Measurements from ENCODE around the gene SPATA17.
"Not testable (repeated sequence)": the region's sequence is repeated elsewhere in the genome, so short reads cannot be mapped to it uniquely, and the experiment has no call there.

SPATA17 gene

GRCh38 chr1:217630711-217631591, at the start of gene SPATA17, which contains the start of gene GPATCH2:
TSS of gene SPATA17 (plus strand) at chr1:217631344. CDS start at chr1:217631379, 35 bp downstream.
TSS of gene GPATCH2 (minus strand) at chr1:217631090. CDS start at chr1:217630971, 119 bp downstream.
- DNase-seq: peak; percentile 73

DNA sequence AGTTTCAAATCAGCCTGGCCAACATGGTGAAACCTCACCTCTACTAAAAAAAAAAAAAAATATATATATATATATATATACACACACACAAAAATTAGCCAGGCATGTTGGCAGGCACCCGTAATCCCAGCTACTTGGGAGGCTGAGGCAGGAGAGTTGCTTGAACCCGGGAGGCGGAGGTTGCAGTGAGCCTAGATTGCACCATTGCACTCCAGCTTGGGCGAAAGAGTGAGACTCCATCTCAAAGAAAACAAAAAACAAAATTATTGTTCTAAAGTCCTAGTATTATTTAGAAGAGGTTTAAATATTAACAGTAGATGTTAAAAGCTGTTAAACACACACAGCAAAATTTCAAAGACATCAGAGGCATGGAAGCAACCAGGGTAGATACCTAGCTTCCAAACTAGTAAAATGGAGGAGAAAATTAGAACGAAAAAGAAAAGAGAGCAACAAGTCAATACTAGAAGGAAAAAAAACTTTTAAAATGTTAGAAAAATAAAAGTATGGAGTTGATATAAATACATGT, 46.8 kb upstream of the SPATA17 start:
- DNase-seq: not testable (repeated sequence)

DNA sequence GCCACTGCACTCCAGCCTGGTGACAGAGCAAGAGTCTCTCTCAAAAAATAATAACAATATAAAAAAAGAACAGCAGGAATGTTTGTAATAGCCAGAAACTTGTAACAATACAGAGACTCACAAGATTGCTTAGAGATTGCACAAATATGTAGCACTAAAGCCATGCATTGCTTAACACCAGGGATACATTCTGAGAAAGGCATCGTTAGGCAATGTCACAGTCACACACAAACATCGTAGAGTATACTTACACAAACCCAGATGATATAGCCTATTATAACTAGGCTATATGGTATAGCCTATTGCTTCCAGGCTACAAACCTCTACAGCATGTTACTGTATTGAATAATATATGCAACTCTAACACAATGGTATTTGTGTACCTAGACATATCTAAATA, 45.6 kb upstream of the SPATA17 start:
- DNase-seq: no peak

- DNase-seq: no peak
These were observed 44.6 kb upstream of the SPATA17 start for GRCh38 chr1:217586586-217586985.

GRCh38 chr1:217590598-217590997, 40.5 kb upstream of the SPATA17 start:
- no peak for DNase-seq

DNA sequence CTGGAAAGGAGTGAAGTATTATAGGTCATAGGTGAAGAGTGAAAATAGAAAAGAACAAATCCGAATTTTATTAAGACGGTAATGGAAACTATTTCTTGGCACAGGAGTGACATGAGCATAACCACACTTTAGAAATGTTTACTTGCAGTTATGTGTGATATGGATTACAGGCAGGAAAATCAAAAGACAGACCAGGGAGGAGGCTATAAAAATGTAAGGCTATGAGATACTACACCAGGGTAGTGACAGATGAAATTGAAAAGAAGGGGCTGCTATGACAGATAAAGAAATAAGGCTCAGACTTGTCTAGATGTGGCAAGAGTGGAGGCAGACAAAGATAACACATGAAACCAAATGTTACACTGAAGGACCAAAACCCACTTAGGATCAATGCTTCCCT, 32.0 kb upstream of the SPATA17 start:
- no peak for DNase-seq

DNA sequence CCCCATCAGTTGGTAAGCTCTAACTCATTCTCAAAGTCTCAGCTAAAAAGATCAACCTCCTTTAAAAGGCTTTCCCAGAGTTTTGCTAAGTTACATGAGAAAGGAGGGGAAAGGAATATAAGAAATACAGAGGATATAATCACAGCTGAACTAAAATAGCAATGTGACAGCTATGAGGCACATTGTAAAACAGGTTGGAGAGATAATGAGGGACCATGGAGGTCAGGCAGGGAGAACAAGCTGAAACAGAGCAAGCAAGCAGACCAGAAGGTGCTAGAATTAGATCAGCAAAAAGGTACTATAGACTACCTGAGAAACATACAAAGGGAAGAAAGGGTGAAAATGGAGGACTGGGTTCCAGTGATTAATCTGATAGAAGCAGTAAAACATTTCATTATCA, 28.8 kb upstream of the SPATA17 start:
- no peak for DNase-seq

DNA sequence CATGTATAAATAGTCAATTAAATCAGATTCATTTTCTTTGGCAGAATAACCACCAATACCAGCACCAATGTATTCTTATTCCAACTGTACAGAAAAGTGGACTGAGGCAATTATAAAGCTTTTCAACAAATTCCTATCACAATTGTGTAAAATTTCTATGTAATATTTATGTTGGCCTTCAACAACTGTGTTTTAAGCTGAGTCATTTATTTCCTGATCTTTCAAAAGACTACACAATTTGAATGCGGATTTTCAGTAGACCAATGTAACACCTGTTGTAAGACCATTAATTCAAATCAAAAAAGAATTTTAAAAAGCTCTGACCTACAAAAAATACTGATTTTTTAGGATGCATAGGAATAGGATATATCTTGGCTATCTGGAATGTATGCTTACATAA, 25.8 kb upstream of the SPATA17 start:
- no peak for DNase-seq

- no peak for DNase-seq
These were observed 16.9 kb upstream of the SPATA17 start for GRCh38 chr1:217614200-217614712.

DNA sequence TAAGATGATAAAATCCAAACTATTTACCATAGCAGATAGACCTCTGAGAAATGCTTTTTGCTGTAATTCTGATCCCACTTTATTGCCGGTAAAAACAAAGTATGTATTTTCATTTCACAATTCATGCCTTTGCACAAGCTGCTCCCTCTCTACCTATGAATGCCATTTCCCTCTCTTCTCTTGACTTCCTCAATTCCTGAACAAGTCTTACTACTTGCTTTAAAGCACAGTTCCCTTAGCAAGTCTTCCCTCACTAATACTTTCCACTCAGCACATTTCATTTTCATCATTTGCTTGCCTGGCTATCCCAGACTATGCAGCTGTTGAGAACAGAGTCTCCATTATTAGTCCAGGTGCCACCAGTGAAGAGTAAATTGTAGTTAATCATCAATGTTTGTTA, 14.0 kb upstream of the SPATA17 start:
- no peak for DNase-seq

GRCh38 chr1:217620814-217621213, 10.3 kb upstream of the SPATA17 start:
- DNase-seq: no peak

GRCh38 chr1:217622042-217622441, 9.1 kb upstream of the SPATA17 start:
- DNase-seq: no peak

- DNase-seq: no peak
These were observed 4.8 kb upstream of the SPATA17 start for GRCh38 chr1:217626321-217626720.

DNA sequence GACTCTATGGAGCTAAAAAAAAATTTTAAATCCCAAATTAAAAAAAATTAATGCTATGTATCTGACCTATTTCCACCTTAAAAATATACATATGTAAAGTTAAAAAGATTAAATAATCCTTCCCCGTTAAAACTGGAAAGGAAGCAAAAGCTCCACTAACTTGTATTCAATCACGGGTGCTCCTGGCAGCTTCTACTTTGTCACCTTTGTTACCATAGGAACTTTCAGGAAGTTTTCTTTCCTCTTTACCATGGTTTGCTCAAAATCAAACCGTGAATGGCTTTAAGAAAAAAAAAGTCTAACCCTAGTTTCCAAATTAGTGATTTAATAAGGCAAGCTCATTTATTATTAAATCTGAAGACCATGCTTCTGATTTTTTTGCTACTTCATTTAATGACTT, 3.7 kb upstream of the SPATA17 start:
- no peak for DNase-seq

GRCh38 chr1:217642455-217642854, 11.3 kb downstream of the SPATA17 start:
- no peak for DNase-seq

DNA sequence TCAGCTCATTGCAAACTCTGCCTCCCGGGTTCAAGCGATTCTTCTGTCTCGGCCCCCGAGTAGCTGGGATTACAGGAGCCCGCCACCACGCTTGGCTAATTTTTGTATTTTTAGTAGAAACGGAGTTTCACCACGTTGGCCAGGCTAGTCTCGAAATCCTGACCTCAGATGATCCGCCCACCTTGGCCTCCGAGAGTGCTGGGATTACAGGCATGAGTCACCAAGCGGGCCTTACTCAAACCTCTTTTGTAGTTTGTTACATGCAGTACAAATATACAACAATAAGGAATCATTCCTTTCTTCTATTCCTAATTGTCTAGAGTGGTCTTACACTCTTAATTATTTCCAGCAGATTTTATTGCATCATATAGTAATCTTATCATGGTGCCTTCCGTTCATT, 16.6 kb downstream of the SPATA17 start:
- no peak for DNase-seq

DNA sequence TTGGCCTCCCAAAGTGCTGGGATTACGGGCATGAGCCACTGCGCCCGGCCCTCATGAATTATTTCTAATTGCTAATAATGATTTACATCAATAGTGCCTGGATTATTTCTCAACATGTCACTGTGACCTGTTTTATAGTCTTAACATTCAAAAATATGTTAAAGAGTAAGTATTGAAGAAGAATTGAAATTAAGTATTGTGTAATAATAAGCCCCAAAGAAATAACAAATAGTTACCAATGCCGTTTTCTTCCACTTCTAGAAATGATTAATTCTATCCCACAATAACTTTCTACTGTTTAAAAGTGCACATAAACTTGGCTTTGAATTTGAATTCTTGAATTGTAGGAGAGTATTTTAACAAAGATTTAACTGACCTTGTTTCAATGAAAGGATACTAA, 19.5 kb downstream of the SPATA17 start:
- no peak for DNase-seq

GRCh38 chr1:217660353-217661062, 29.4 kb downstream of the SPATA17 start:
- no peak for DNase-seq

GRCh38 chr1:217661407-217661806, 30.3 kb downstream of the SPATA17 start:
- DNase-seq: no peak

DNA sequence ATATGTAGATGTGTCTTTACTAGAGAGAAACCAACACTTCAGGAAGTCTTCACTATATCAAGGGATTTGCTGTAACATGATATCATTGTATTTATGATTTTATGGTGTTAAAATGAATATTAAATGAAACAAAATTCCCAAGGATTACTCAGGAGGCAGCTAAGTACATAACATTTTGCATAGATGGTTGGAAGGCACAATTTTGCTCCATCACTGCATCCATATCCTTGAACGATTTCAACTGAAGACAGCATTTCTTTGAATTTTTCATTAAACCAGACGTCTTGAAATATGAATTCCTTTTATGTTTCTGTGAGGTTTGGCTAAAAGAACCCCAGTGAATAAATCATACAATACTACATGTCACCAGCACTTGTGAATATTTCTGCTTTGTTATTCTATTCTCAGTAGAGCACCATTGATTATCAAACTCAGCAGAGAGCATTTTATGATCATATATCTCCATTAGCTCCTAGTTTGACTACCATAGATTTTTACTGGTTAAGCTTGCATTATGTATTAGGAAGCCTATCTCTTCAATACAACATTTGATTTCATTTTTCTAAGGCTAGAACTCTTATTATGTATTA, 37.3 kb downstream of the SPATA17 start:
- DNase-seq: no peak

DNA sequence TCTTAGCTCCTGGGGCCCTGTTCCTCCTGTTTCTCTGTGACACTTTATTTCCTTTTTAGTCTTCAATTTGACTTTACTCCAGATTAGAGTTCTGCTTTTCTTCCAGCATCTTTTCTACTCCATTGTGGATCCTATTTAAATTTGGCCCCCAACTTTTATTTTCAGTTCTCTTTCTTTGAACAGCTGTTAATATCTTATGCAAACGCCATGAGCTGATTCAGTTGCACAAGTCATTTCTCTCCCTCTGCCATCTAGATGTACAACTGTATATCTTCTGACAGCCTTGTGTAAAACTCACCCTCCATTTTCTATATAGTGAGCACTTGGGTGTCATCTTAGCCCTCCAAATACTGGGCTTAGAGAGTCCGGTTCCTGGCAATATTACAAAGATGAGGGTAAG, 42.2 kb downstream of the SPATA17 start:
- DNase-seq: no peak

DNA sequence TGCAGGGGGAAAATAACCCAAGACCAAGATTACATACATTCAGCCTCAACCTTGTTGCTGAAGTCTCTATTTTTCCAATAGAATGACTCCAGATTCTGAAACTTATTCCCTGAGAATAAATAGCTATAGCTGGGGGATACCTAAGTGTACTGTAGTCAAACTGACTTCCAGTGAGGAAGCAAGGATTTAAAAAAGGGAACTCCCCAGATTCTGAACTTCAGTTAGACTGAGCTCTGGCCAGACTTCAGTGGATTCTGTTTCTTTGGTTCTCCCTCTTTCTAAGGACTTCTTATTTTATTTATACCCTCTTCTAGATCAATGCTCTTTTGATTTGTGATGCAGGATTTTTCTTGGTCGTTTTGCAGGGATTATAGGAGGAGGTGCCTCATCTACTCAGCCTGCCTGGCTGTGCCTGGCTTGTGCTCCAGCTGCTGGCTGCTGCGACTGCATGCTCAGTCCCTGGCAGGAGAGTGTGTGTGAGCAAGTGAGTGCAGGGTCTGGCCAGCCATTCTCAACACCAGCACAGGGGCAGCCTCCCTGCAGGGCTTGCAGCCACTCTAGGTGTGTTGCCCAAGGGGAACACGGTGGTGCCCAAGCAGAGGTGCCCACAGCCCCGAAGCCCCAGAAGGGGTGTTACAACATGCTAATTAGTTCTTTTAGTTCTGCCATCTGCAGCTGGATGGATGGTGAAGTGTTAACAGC, 43.0 kb downstream of the SPATA17 start:
- no peak for DNase-seq

- DNase-seq: no peak
These were observed 50.7 kb downstream of the SPATA17 start for GRCh38 chr1:217681806-217682205.

All from stimulated activated naive CD4-positive, alpha-beta T cell treated with Interleukin-2 at 50 U/mL for 16 hours (primary cell).